HEK293T (cell line): ENCODE data around the gene COQ8A.

Source experiments
- CTCF ChIA-PET: fragments of 350-600 bp; formaldehyde crosslinking; extraction: SDS; loops from one replicate; lab custom pipeline; 2021; ENCODE audit warnings: antibody characterized with exemption, inconsistent platforms; lab: Yijun Ruan, JAX
- POLR2A ChIA-PET: fragments of 350-600 bp; formaldehyde crosslinking; extraction: SDS; loops from one replicate; lab custom pipeline; 2020; ENCODE audit warnings: antibody characterized with exemption, inconsistent platforms; lab: Yijun Ruan, JAX
- DNase-seq: peaks from one replicate; pipeline ENCODE4 v3.0.0; 2012; ENCODE audit warnings: mixed read lengths; ENCODE audit errors: extremely low spot score
- ARNT ChIP-seq: fragments of 450-650 bp; IDR thresholded peaks from 2 replicates; pipeline ENCODE4 v1.6.1; 2017; ENCODE audit warnings: mild to moderate bottlenecking
- BHLHE40 ChIP-seq: fragments of 450-650 bp; IDR thresholded peaks from 2 replicates; pipeline ENCODE4 v1.6.1; 2016; ENCODE audit warnings: mild to moderate bottlenecking, moderate library complexity, borderline replicate concordance
- CTBP1 ChIP-seq: fragments of 450-650 bp; IDR thresholded peaks from 2 replicates; pipeline ENCODE4 v1.6.1; 2016; ENCODE audit warnings: borderline replicate concordance
- ELF4 ChIP-seq: fragments of 450-650 bp; IDR thresholded peaks from 2 replicates; pipeline ENCODE4 v1.6.1; 2017; ENCODE audit warnings: antibody characterized with exemption
- FOXA1 ChIP-seq: fragments of 450-650 bp; IDR thresholded peaks from 2 replicates; pipeline ENCODE4 v1.6.1; 2016; ENCODE audit warnings: mild to moderate bottlenecking
- FOXK2 ChIP-seq: fragments of 450-650 bp; IDR thresholded peaks from 2 replicates; pipeline ENCODE4 v1.6.1; 2016; ENCODE audit warnings: mild to moderate bottlenecking
- FOXM1 ChIP-seq: fragments of 450-650 bp; IDR thresholded peaks from 2 replicates; pipeline ENCODE4 v1.6.1; 2017; ENCODE audit warnings: mild to moderate bottlenecking, borderline replicate concordance
- HDGF ChIP-seq: fragments of 450-650 bp; IDR thresholded peaks from 2 replicates; pipeline ENCODE4 v1.6.1; 2017; ENCODE audit warnings: antibody characterized with exemption, borderline replicate concordance
- L3MBTL2 ChIP-seq: fragments of 450-650 bp; conservative IDR thresholded peaks from 2 replicates; pipeline ENCODE4 v1.6.1; 2016; ENCODE audit warnings: mild to moderate bottlenecking
- LEF1 ChIP-seq: fragments of 450-650 bp; IDR thresholded peaks from 2 replicates; pipeline ENCODE4 v1.6.1; 2017; ENCODE audit warnings: mild to moderate bottlenecking, borderline replicate concordance
- NFRKB ChIP-seq: fragments of 450-650 bp; IDR thresholded peaks from 2 replicates; pipeline ENCODE4 v1.6.1; 2016; ENCODE audit warnings: mild to moderate bottlenecking, moderate library complexity
- PKNOX1 ChIP-seq: fragments of 450-650 bp; IDR thresholded peaks from 2 replicates; pipeline ENCODE4 v1.6.1; 2016
- SP1 ChIP-seq: fragments of 450-650 bp; IDR thresholded peaks from 2 replicates; pipeline ENCODE4 v1.6.1; 2017
- SUZ12 ChIP-seq: fragments of 450-650 bp; IDR thresholded peaks from 2 replicates; pipeline ENCODE4 v1.6.1; 2016; ENCODE audit warnings: mild to moderate bottlenecking
- TARDBP ChIP-seq: fragments of 450-650 bp; IDR thresholded peaks from 2 replicates; pipeline ENCODE4 v1.6.1; 2016
- ZNF384 ChIP-seq: fragments of 450-650 bp; IDR thresholded peaks from 2 replicates; pipeline ENCODE4 v1.6.1; 2016

Gene COQ8A

GRCh38 chr1:226937940-226938725, 2.0 kb upstream of the COQ8A start:
- TF ChIP-seq SP1 = no peak
- no peak for TF ChIP-seq ARNT
- no peak for TF ChIP-seq FOXK2
- no peak for TF ChIP-seq BHLHE40
- no peak for TF ChIP-seq TARDBP
- ChIA-PET CTCF (interaction anchor here (0.7 to 3.1 kb wide), 3 partner anchors 25 to 305 kb away, joined by 4 to 14 read pairs (median 4); no protein-coding TSS in a partner anchor), POLR2A (interaction anchor here (0.9 to 1.0 kb wide), 2 partner anchors 11 to 117 kb away, joined by 4 read pairs; no protein-coding TSS in a partner anchor)
- DNase-seq = no peak

GRCh38 chr1:226938903-226939437, 1.1 kb upstream of the COQ8A start:
- no peak for DNase-seq
- POLR2A ChIA-PET = interaction anchor here (0.6 to 1.4 kb wide), 10 partner anchors 9 to 500 kb away, joined by 3 to 7 read pairs (median 3); no protein-coding TSS in a partner anchor
- TF ChIP-seq ZNF384 = no peak
- TF ChIP-seq BHLHE40 = no peak
- TF ChIP-seq ARNT = no peak
- TF ChIP-seq CTBP1 = no peak
- no peak for TF ChIP-seq LEF1
- TF ChIP-seq HDGF = no peak
- no peak for TF ChIP-seq ELF4
- TF ChIP-seq SP1 = no peak
- CTCF ChIA-PET = interaction anchor here (0.7 to 3.1 kb wide), 3 partner anchors 26 to 306 kb away, joined by 4 to 14 read pairs (median 4); no protein-coding TSS in a partner anchor

- POLR2A ChIA-PET = interaction anchor here (0.6 to 2.1 kb wide), 17 partner anchors 9 to 500 kb away, joined by 3 to 12 read pairs (median 3); partner anchors contain the start of gene CDC42BPA
- TF ChIP-seq FOXA1 (no peak), SUZ12 (no peak), FOXK2 (no peak), L3MBTL2 (peak; percentile 97), LEF1 (no peak), SP1 (no peak), HDGF (no peak), ELF4 (peak; percentile 92), CTBP1 (no peak), ARNT (no peak), TARDBP (no peak), FOXM1 (no peak), PKNOX1 (no peak)
- DNase-seq = peak; percentile 63
- CTCF ChIA-PET = interaction anchor here (3.1 kb wide), 1 partner anchor 27 kb away, joined by 14 read pairs; no protein-coding TSS in a partner anchor
Observed at GRCh38 chr1:226939438-226940028, 561 bp upstream of the COQ8A start.

GRCh38 chr1:226940806-226941067, 643 bp downstream of the COQ8A start:
- DNase-seq = no peak
- no peak for TF ChIP-seq CTBP1
- TF ChIP-seq L3MBTL2 = peak; percentile 70
- POLR2A ChIA-PET = interaction anchor here (1.1 to 2.1 kb wide), 6 partner anchors 9 to 377 kb away, joined by 3 to 12 read pairs (median 4); partner anchors contain the start of gene CDC42BPA
- CTCF ChIA-PET = no interaction called here

- CTCF ChIA-PET = no interaction called here
- POLR2A ChIA-PET = no interaction called here
Observed at GRCh38 chr1:226942392-226942791, 2.3 kb downstream of the COQ8A start.

GRCh38 chr1:226943156-226943555, 3.1 kb downstream of the COQ8A start:
- TF ChIP-seq SP1 (no peak), SUZ12 (no peak), NFRKB (no peak), PKNOX1 (no peak), FOXA1 (no peak), LEF1 (no peak), ELF4 (no peak), TARDBP (no peak), FOXM1 (no peak), ARNT (no peak), BHLHE40 (no peak), FOXK2 (no peak), CTBP1 (no peak), L3MBTL2 (no peak), ZNF384 (no peak), HDGF (no peak)
- ChIA-PET POLR2A (no interaction called here), CTCF (interaction anchor here (0.6 kb wide), 1 partner anchor 528 kb away, joined by 3 read pairs; no protein-coding TSS in a partner anchor)
- no peak for DNase-seq

More at GRCh38 chr1:226942392-226942791, 2.3 kb downstream of the COQ8A start:
- no peak for DNase-seq
- no peak for TF ChIP-seq BHLHE40
- TF ChIP-seq FOXA1 = no peak
- no peak for TF ChIP-seq LEF1
- no peak for TF ChIP-seq ZNF384
- no peak for TF ChIP-seq ARNT
- no peak for TF ChIP-seq SP1
- no peak for TF ChIP-seq NFRKB
- no peak for TF ChIP-seq FOXM1
- TF ChIP-seq CTBP1 = no peak
- no peak for TF ChIP-seq PKNOX1
- no peak for TF ChIP-seq ELF4
- no peak for TF ChIP-seq FOXK2
- TF ChIP-seq SUZ12 = no peak
